Amniotic stem cell (primary cell): Measurements from ENCODE around the gene SLC49A3.
"Not testable (repeated sequence)": the region's sequence is repeated elsewhere in the genome, so short reads cannot be mapped to it uniquely, and the experiment has no call there.

Experiments
- DNase-seq: peaks from one replicate; lab custom pipeline; 2025; lab: John Stamatoyannopoulos, UW

The SLC49A3 gene

DNA sequence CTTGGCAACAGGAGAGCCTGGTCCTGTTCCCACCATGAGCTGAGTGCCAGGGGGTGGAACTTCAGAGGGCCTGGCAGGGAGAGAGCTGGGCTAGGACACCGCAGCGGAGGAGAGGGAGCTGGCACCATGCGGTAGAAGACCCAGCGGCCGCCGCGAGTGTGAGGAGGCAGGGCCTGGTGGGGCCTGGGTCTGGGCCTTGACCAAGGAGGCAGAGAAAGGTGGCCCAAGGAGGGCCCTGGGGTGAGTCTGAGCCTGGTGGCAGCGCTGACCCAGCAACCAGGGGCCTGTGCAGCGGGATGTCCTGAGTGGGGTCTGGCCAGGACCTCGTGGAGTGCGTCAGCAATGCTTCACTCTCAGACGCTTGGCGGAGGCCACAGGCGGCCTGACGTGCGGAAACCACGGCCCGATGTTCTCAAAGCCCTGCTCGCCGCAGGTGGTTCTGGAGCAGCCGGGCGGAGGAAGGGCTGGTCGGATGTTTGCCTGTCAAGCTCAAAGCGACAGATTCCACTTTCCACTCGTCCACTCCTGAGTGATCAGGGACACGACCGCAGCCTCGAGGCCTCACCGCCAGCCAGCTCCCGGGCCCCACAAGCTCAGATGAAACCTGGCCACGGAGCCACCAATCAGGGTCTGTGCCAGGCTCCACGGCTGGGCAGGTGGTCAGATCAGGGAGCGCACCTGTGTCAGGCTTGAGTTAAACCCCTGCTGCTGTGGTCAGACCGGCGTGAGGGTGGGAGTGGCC, 35.7 kb downstream of the SLC49A3 start:
- no peak for DNase-seq

DNA sequence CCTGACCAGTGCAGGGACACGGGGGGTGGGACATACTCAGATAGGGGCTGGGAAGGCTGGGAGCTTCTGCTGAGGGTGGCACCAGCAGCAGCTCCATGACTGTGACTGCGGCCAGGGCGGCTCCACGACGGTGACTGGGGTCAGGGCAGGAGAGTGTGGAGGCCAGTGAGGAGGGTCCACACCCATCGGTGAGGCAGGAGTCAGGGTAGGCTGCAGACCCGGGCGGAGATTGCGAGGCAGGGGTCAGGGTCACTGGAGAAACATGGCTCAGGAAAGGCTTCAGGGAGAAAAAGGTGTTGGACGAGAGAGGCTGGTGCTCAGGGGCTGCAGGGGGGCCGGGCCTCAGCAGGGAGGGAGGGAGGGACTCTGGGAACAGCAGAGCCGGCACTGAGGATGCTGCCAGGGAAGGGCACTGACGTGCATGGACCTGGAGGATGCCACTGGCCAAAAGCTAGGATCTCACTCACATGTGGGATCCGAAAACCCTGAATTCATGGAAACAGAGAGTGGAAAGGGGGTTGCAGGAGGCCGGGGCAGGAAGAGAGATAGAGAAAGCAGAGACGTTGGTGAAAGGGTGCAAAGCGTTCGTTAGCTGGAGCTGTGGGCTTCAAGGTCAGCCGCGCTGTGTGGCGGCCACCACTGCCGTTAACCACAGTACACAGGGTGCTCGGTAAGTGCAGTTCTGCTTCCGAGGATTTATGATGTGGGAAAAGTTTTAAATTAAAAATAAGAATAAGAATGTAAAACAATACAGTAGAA, 36.9 kb downstream of the SLC49A3 start:
- DNase-seq, result no peak

GRCh38 chr4:650951-651883, 37.7 kb downstream of the SLC49A3 start:
- DNase-seq, result no peak

DNA sequence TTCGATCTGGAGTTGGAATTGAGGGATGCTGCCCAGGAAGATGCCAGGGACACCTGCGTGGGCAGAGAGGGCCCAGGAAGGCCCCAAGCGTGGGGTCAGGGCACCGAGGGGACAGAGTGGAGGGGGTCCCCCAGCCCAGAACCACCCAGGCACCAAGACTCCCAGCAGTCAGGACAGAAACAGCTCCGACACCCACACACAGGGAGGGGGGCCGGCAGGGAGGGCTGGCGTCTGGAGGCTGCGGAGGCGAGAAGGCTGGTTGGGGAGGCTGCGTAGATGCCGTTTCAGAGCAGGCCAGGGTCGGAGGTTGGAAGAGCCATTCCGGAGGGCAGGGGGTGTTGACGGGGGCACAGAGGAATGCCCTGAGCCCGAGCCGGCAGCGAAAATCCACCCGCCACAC, 38.5 kb downstream of the SLC49A3 start:
- DNase-seq, result no peak

DNA sequence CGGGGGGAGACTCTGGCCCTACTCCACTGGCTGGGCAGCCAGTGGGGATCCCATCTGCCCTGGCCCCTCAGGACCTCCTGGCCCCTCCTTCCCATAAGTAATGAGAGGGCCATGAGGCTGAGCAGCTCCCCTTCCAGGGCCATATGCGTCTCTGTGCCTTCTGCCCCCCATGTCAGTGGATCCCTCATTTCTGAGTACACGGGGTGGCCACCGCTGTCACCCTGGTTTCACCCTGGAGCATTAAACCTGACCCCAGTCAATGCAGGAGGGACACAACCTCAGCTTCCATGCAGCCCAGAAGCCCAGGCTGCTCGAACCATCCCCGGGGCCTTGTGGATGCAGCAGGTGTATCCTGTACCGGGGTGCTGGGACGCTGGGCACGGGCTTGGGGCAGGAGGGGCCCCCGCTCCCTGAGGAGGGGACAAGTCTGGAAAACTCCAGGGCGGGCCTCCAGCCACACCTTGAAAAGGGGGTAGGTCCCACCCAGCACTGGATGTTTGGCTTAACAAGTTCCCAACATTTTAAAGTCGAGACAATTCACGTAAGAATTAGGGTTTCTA, 39.1 kb downstream of the SLC49A3 start:
- DNase-seq, result no peak

DNA sequence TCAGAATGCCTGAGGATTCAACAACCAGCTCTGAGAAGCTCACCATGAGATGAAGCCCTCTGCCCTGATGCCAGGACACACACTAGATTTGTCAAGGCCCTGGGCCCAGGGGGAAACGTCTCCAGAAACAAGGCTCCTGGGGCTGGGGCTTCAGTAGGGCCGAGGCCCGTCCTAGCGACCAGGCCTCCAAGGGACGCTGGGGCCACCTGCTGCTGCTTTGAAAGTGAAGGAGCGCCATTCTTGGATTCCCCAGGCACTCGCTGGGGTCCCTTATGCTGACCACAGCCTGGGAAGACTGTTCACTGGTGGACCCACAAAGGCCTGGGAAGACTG, 39.7 kb downstream of the SLC49A3 start:
- no peak for DNase-seq

- DNase-seq, result no peak
Measured at GRCh38 chr4:648579-649292, 40.2 kb downstream of the SLC49A3 start.

- DNase-seq, result no peak
Measured at GRCh38 chr4:647481-647880, 41.5 kb downstream of the SLC49A3 start.

DNA sequence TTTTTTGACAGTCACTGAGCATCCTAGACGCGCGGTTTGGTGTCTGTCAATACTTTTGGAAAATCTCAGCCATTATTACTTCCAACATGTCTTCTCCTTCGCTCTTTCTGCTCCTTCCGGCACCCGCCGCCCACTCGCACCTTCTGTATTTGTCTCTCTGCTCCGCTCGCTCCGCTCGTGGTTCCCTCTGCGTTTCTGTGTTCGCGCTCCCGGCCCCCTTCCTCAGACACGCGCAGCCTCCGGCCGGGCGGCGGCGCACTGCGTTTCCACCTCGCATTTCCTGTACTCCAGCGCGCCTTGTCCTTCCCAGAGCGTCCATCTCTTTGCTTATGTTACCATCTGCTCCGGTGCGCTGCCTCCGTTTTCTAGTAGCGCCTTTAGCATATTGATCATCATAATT, 42.5 kb downstream of the SLC49A3 start:
- no peak for DNase-seq

DNA sequence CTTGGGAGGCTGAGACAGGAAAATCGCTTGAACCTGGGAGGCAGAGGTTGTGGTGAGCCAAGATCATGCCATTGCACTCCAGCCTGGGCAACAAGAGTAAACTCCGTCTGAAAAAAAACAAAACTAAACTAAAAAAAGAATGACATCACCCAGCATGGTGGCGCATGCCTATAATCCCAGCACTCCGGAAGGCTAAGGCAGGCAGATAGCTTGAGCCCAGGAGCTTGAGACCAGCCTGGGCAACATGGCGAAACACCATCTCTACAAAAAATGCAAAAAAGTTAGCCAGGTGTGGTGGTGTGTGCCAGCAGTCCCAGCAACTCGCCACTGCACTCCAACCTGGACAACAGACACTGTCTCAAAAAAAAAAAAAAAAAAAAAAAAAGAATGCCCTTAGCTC, 46.6 kb downstream of the SLC49A3 start:
- DNase-seq, result not testable (repeated sequence)

- DNase-seq, result no peak
Measured at GRCh38 chr4:637536-638280, 51.2 kb downstream of the SLC49A3 start.

- DNase-seq, result no peak
Measured at GRCh38 chr4:636628-637159, 52.3 kb downstream of the SLC49A3 start.

GRCh38 chr4:635851-636627, 52.9 kb downstream of the SLC49A3 start:
- DNase-seq, result no peak

- DNase-seq, result not testable (repeated sequence)
Measured at GRCh38 chr4:635066-635835, 53.7 kb downstream of the SLC49A3 start.

GRCh38 chr4:634599-634985, 54.4 kb downstream of the SLC49A3 start:
- no peak for DNase-seq

GRCh38 chr4:633976-634598, 54.9 kb downstream of the SLC49A3 start:
- no peak for DNase-seq

GRCh38 chr4:633406-633805, 55.5 kb downstream of the SLC49A3 start:
- DNase-seq, result no peak

DNA sequence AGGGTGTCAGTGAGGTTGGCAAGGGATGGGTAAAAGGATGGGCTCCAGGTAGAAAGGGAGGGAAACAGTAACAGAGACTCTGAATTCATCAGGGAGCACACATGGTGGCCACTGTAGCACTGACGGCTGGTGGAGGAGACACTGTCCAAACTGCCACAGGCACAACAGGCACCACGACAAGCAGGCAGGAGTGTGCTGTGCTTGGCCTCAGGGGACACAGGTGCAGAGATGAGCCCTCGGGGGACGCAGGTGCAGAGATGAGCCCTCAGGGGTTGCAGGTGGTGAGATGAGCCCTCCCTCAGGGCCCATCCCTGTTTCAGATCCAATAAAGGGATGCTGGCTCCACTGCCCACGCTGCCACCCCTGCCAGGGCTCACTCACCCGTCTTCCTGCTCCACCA, 56.0 kb downstream of the SLC49A3 start:
- DNase-seq, result no peak
